Left renal cortex interstitium (tissue), 4 donors: ENCODE results near the gene STUM. TPM values are rescaled to one million over a fixed set of nuclear protein-coding genes. Genes with fewer than 3 reads are reported as not detected.
"Not testable (repeated sequence)": the region's sequence is repeated elsewhere in the genome, so short reads cannot be mapped to it uniquely, and the experiment has no call there.

Source experiments
- DNase-seq, 4 donors: peaks; one replicate each; pipeline ENCODE4 v3.0.0-alpha.2; 2013; ENCODE audit warnings: low read depth in 4 of 4, low spot score in 2 of 4, missing footprints in 1 of 4
- polyA plus RNA-seq, 4 donors: library from polyadenylated mRNA; unstranded; fragments of 120-200 nt; gene quantifications; one replicate each; pipeline ENCODE4 v1.2.1, GENCODE V29; 2013; ENCODE audit not compliant: insufficient read length in 4 of 4

STUM gene, protein sequence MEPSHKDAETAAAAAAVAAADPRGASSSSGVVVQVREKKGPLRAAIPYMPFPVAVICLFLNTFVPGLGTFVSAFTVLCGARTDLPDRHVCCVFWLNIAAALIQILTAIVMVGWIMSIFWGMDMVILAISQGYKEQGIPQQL
- 1 to 10 TPM; 1.0 to 2.2 (median 1.5) TPM for polyA plus RNA-seq

GRCh38 chr1:226548256-226549093 lies at the start of gene STUM:
STUM (plus strand) TSS chr1:226548764; CDS start chr1:226548905, 141 bp downstream.
- no peak for DNase-seq

- DNase-seq = not testable (repeated sequence)
These were observed 48.9 kb upstream of the STUM start for GRCh38 chr1:226499699-226500098.

DNA sequence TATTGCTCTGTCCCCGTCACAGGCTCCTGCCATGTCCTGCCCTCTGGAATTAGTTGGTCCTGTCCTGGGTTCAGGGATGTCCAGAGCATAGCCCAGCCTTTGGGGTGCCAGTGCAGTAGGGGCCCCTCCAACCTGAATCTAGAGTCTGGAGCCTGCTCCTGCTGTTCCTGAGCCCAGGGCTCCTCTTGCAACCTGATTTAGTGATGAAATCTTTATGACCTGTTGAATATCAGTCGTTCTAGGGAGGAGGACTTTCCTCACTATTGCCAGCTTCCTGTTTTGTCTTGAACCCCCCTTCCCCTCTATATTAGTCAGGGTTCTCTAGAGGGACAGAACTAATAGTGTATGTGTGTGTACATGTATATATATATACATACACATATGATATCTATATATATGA lies 42.5 kb upstream of the STUM start:
- DNase-seq = no peak

- DNase-seq = no peak
These were observed 41.6 kb upstream of the STUM start for GRCh38 chr1:226506921-226507320.

GRCh38 chr1:226510453-226510852 lies 38.1 kb upstream of the STUM start:
- DNase-seq = no peak

DNA sequence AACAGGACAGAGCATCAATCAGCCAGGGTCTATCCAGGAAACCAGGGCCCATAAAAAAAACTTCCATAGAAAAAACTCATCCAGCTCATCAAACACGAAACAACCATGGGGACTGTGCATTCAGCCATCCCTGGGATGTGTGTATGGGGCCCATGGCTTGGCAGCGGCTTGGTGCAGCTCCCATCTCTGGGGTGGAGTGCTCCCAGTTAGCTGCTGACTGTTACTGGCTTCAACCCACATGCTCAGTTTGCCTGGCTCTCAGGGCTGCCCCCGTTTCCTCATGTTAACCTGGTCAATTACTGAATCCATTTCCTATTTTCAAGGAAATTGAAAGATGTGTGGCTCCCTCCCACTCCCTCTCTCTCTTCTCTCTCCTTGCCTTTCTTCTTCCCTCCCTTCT lies 37.3 kb upstream of the STUM start:
- DNase-seq = no peak

DNA sequence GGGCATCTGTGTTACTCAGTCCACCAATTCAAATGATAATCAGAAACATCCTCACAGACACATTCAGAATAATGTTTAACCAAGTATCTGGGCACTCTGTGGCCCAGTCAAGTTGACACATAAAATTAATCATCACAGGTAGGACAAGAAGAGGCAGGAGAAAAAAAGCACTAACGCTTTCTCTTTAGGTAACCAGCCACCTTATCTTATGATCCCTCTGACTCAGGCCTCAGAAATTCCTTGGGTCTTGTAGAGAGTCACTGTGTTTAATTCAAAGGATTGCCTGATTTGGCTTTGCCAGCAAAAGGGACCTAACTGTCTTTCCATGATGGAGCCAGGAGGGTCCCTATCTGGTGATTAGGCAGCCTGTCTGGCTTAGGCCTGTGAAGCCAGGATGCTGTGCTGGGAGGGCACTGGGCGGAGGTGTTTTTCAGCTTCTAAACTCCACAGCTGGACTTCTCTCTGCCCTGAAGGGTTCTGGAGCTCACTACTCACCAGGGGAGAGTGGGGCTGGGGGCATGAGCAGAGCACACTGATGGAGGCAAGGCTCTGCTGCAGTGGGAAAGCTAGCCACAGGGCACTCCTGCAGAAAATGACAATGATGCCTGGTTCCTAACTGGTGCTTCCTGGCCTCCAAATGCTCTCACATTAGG lies 36.4 kb upstream of the STUM start:
- DNase-seq = no peak

DNA sequence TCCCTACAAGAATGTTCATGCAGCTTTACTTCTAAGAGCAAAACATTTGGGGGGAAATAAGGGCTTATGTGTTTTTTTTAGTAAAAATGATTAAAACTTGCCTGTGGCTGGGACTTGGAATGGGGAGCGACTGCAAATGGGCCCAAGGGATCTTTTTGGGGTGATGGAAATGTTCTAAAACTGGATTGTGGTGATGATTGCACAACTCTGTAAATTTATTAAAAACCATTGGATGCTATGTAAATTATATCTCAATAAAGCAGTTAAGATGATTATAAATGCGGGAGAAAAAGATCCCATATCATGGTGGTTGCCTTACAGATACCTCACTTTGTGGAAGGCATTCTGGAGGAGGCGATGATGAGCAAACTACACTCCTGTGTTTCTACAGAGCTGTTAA lies 30.2 kb upstream of the STUM start:
- no peak for DNase-seq

GRCh38 chr1:226519135-226519534 lies 29.4 kb upstream of the STUM start:
- no peak for DNase-seq

DNA sequence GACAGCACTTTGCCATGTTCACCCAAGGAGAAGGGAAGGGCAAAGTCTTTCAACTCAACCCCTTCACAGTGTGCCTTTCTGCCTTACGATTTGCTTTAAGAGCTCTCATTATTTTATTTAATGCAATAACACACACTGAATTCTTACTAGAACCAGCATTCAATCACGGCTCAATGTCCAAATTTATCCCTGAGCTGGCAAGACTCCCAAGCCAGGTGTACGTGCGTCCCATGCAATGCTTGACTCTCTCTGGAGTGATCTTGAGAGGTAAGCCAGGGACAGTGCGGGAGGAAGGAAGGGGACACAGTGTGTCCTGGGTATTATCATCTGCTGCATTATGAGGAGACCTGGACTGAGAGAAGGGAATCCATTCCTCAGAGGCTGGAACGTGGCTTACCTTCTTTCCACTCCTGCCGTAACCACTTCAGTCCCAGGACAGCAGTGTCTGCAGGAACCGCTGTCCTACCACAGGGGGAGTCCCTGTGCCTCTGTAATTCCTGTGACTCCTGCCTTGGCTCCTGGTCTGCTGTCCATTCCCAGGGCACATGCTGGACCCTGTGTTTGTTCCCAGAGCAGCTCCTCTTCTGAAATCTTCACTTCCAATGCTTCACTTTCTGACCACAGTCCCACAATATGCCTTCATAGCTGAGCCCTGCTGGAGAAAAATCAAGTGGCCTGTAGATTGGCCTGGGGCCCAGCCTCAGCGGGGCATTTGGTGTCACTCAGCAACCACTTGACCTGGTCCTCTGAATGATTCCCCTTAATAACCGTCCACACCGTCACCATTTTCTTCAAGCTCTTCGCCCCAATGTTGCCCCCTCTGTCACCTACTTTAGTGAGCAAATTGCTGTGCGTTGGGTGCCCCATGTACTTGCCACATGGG lies 28.6 kb upstream of the STUM start:
- no peak for DNase-seq

DNA sequence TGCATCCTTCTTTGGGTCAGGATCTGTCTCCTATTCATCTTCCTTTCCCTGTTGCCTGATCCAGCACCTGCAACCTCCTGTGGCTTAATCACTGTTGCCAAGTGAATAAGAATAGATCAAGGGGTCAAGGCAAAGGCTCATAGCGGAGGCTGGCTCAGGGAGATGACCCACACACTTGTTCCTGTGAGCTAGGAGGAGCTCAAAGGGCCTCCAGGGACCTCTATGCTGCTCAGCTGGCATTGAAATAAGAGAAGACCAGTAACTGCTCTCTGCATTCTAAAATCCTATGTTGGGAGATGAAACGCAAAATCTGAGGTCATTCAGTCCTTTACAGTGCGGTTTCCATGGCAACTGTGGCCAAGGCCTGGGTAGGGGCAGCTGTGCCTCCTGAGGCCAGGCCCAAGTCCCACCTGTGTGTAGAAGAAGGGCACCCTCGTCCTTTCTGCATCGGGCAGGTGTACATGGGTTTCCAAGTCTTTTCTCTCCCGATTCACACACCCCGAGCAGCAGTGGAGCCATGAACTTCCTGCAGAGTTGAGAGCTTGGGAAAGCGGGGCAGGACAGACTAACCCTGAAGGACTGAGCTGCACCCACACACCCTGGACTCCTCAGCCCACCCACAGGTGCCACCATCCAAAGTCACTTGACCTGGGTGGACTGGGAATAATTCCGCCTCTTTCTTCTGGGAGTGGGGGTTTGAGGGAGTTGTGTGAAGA lies 27.8 kb upstream of the STUM start:
- no peak for DNase-seq

GRCh38 chr1:226523646-226524406 lies 24.7 kb upstream of the STUM start:
- no peak for DNase-seq

- no peak for DNase-seq
These were observed 24.0 kb upstream of the STUM start for GRCh38 chr1:226524547-226524946.

GRCh38 chr1:226525750-226526149 lies 22.8 kb upstream of the STUM start:
- DNase-seq = no peak

DNA sequence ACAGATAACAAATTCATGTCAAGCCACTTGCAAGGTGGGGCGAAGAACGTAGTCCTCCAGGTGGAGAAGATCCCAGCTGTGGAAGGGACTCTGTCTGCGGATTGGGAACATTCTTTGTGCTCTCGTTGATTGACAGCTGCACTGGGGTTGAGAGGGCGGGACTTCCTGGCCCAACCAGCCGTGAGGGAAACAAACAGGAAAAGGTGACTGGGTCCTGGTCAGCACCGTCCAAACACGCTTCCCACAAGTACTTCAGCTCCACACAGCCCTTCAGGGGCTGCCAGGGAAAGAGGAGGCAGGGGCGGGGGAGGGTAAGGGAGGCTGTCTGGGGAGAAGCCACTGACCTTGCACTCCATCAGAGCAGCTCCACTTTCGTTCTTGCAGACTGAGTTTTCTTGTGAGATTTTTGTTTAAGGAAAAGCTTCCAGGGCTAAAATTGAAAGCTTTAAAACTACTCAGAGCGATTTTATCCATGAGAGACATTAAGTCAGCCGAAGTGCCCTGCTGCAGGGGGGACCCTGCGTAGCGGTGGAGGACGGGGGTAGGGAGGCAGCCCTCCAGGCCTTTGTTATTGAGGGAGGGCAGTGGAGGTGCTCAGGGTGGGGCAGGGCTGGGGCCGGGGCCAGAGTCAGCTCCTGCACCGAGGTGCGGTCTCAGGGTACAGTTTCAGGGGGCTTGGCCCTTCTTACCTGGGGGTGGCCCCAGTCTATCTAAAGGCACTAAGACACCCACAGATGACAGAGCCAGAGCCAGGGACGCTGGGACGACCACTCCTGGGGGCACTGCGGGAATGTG lies 21.6 kb upstream of the STUM start:
- no peak for DNase-seq

- DNase-seq = no peak
These were observed 18.7 kb upstream of the STUM start for GRCh38 chr1:226529891-226530290.

- no peak for DNase-seq
These were observed 18.0 kb upstream of the STUM start for GRCh38 chr1:226530591-226530990.

DNA sequence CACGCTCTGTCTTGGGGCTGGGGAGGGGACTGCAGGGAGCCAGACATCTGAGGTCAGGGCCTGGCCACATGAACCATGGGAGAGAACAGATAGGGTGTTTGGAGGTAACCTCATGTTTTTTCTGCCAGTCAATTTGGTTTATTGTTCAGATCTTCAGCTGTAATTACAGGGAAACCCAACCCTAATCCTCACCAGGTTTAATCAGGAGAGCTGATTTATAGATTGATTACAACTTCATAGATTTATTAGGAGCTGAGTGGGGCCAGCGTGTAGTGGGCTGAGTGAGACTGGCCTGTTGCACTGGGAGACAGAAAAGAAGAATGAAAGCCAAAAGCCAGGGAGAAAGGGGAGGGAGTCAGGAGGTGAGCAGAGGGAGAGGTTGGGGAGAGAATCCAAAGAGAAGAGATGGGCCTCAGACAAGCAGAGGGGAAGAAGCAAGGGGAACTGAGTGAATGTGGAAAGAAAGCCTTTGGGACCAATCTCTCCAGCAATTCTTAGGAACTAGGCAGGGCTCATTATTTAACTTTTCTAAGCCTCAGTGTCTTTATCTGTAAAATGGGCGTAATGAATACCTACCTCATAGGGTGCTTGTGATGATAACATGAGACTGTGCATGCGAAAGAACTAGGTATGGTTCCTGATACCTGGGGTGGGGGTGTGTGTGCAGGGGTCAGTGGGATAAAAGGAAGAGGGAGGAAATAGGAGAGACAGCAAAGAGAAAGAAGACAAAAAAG lies 17.0 kb upstream of the STUM start:
- no peak for DNase-seq
